GM19395 (cell line): ENCODE results near the gene GUCD1.

ENCODE experiments used
- ATAC-seq: cut with Tn5 transposase; IDR thresholded peaks from one replicate; pipeline ENCODE4 v1.9.1; 2021; ENCODE audit warnings: mild to moderate bottlenecking, moderate library complexity; ENCODE audit not compliant: unreplicated experiment

The GUCD1 gene

GRCh38 chr22:24504956-24505736, 49.8 kb downstream of the GUCD1 start:
- ATAC-seq = no peak

DNA sequence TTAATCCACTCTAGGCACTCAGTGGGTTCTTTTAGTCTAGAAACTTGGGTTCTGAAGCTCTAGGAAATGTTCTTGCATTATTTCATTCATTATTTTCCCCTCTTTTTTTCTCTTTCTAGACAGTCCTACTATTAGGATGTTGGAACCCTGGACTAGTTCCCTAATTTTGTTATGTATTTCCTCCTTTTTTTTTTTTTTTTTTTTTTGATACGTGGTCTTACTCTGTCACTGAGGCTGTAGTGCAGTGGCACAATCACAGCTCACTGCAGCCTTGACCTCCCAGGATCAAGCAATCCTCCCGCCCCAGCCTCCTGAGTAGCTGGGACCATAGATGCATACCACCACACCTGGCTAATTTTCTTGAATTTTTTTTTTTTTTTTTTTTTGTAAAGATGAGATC, 50.4 kb downstream of the GUCD1 start:
- ATAC-seq = no peak

DNA sequence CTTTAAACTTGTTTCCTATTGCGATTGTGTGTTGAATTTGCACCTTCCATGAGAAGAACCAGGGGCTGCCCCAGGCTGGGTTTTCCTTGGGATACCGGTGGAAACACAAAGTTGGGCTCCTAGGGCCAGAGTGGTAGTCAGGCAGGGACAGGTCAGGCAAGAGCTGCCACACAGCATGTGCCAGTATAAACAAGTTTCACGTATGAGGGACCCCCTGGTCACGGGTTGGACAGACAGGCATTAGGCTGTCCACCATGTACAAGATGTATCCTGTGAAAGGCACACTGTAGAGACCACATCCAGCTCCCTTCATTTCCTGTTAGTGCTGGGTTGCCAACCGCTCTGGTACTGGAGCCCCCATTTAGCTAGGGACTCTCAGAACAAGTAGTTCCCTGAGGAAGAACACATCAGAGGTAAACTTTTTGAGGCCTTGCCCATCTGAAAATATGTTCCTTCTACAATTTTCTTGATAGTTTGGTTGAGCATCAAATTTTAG, 51.0 kb downstream of the GUCD1 start:
- no peak for ATAC-seq

DNA sequence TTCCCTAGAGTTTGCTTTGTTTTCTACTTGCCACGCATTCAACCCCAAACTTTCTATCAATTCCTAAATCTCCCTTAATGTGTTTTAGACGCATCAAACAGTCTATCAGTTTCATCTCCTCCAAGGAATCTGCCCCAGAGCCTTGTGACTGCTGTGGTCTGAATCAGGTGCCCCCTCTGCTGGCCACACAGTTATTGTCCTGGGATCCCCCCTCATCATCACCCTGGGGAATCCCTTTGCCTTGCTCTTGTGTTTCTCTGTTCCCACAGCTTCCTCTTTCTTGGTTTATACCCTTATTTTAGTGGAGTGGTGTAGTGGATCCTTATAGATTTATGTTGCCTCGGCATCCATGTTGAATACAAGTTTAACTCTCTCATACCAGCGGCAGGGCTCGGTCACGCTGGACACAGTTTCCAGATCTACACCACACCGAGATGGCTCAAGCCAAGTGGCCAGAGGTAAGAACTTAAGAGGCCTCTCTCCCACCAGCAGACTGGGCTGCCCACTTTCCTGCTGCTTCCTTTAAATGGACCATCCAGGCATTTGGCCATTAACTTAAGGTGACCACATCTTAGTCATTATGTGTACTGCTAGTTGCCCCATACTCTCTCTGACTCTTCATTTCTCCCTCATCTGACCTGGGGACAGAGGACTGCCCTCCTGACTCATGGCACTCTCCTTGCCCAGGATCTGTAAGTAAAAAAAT, 51.6 kb downstream of the GUCD1 start:
- no peak for ATAC-seq

GRCh38 chr22:24502541-24502940, 52.4 kb downstream of the GUCD1 start:
- no peak for ATAC-seq

DNA sequence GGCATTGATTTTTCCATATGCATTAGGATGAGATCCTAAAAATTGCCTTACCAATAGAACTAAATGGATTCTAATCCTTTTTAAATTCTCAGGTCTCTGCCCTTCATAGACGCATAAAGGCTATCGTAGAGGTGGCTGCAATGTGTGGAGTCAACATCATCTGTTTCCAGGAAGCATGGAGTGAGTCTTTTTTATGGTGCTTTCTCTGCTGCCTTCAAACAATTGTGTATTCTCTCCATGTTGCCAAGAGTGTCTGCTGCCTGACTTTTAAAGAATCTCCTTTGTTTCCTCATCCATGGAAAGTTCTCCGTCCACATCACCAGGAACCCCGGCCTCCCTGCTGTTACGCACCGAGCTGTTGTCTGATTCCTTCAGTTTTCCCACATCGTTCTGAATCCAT, 52.9 kb downstream of the GUCD1 start:
- ATAC-seq = no peak

DNA sequence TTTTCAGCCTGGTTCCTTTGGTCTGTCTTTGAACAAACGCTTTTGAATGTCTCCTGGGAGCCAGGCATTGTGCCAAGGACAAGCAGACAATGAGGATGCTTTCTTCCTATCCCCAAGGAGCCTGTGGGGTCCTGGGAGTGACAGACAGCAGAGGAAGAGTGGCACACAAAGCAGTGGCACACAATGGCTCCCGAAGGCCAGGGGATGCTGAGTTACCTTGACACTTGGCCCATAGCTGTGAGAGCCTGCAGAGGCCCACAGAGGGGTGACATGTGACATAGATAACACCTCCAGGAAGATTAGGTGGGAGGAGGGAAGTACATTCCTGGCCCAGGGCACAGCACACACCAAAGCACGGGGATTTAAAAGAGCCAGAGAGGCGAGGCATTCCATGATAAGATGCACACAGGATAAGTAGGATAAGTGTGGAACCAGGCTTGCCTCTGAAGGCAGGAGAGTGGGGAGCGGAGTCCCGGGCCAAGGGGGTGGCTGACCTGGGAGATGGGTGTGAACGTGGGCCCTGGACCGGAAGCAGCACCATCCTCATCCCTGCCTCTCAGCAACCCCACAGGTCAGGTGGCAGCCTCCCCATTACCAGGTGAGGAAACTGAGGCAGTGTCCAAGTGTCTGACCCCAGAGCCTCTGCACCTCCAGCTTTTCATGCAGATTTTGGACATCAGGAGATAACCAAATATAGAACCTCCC, 53.5 kb downstream of the GUCD1 start:
- ATAC-seq = no peak

DNA sequence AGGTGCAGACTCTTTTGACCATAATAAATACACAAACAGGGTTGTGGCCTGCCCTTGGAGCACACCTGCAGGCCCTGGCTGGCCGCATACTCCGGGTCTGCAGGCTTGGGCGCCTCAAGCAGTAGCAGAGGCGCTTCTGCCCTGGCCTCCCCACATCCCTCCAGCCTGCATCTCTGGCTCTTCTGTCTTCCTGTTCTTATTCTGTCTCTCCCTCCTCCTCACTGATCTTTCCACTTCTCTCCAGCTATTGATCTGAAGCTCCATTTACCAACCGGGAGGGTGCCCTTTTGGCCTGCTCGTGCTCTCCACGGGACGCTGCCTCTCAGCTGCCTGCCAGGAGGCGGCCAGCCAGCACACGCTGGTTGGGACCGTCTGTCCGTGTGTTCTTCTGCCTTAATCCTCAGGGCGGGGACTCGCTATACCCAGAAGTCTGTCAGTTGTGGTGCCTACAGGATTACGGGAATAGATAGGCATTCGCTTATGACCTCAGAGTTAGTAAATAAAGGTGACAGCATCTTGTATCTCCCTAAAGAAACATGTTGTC, 54.6 kb downstream of the GUCD1 start:
- ATAC-seq = no peak

GRCh38 chr22:24499706-24500276, 55.1 kb downstream of the GUCD1 start:
- ATAC-seq = no peak

GRCh38 chr22:24498824-24499223, 56.1 kb downstream of the GUCD1 start:
- ATAC-seq = no peak

- ATAC-seq = no peak
Measured at GRCh38 chr22:24497841-24498258, 57.1 kb downstream of the GUCD1 start.

DNA sequence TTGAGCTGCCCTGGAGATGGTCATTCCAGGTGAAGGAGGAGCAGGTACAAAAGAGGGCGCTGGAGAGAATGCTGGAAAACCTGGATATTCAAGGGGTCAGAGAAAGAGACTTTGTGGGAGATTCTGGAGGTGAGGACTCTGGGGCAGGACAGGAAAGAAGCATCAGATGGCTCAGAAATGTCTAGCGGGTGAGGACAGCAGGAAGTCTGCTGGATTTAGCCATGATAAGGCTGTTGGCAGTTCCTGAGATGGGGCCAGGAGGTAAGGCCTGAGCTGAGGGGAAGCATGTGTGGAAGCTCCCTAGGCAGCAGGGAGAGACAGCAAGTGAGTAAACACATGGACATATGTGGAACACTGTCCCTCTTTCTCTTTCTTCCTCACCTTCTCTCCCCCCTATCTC, 58.3 kb downstream of the GUCD1 start:
- ATAC-seq = no peak

GRCh38 chr22:24496234-24496633, 58.7 kb downstream of the GUCD1 start:
- no peak for ATAC-seq

GRCh38 chr22:24495365-24495675, 59.6 kb downstream of the GUCD1 start:
- no peak for ATAC-seq

DNA sequence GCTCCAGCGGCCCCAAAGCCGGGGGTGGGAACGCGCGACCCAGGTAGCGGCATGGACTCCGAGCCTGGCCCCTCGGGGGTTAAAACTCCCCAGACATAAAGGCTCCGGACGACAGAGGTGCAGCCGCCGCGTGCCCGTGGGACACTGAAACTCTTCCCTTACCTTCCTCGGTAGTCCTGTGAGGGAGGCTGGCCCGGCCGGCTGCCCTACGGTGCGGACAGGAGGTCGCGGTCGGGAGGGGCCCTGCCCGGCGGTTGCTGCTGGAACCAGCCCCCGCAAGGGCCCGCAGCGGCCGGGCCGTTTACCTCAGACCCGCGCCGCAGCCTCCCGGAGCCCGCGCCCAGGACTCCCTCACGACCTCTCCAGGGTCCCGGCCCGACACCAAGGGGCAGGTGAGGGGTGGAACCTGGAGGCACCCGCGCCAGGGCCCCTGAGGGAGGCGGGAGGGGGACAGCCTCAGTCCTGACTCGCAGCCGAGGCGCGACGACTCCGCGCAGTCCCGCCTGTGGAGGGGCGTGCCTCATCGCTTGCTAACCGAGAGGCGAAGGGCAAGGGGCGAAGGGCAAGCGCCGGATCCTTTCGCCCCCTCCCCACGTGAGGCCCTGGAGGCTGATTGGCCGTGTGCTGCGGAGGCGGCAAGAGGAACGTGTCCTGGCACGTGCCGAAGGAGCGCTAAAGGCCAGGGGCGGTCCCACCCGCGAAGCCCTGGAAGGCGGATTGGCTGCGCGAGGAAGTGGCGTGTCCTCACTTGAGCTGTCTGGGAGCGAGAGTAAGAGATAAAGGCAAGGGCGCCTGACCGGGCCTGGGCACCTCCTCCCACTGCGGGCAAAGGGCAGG, 60.2 kb downstream of the GUCD1 start, which contains the start of gene UPB1:
TSS of gene UPB1 (plus strand) at position 805 of the 837 bp plus-strand sequence. CDS start 72 bp downstream, outside the sequence.
- ATAC-seq = no peak

GRCh38 chr22:24494167-24494527, 60.8 kb downstream of the GUCD1 start:
- ATAC-seq = no peak

DNA sequence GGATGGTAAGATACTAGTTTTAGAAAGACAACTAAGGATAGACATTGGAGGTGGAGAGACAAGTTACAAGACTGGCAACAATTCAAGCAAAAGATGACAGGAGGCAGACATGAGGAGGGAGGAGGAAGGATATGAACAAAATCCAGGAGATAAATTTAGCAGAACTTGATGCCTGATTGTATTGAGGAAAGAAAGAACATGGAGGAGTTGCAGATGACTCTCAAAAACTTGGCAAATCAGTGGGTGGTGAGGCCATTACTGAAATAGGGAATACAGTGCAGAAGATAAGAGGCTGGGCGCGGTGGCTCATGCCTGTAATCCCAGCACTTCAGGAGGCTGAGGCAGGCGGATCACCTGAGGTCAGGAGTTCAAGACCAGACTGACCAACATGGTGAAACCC, 62.5 kb downstream of the GUCD1 start:
- ATAC-seq = no peak
